Omental fat pad (tissue), 4 donors: ENCODE data around the gene JPH4. TPM values are rescaled to one million over a fixed set of nuclear protein-coding genes. Genes with fewer than 3 reads are reported as not detected.

Source experiments
- ATAC-seq: fragments of 150-250 bp; one replicate; pipeline ENCODE4 v1.9.1; 2016; ENCODE audit warnings: mild to moderate bottlenecking, moderate library complexity; ENCODE audit not compliant: low FRiP score
- DNase-seq: peaks from one replicate; pipeline ENCODE4 v3.0.0-alpha.2; 2019; ENCODE audit warnings: low spot score
- CTCF ChIP-seq, 3 donors: fragments of 450-650 bp; IDR thresholded peaks; one replicate each; pipeline ENCODE4 v1.5.1; 2016 to 2017; ENCODE audit warnings: antibody characterized with exemption in 3 of 3, mild to moderate bottlenecking in 3 of 3, moderate library complexity in 2 of 3
- total RNA-seq, 4 donors: library from RNA; depleted of rRNA; stranded (reverse); fragments of >200 nt; gene quantifications; one replicate each; pipeline ENCODE4 v1.1.0, GENCODE V29; 2016

Gene JPH4
- total RNA-seq, 4 donors from 2014 or later, result 0.56 to 1.2 (median 0.90) TPM

GRCh38 chr14:23579739-23580138, 1.1 kb upstream of the JPH4 start:
- DNase-seq (no peak), ATAC-seq (no peak)
- TF ChIP-seq CTCF (IDR thresholded peaks at IDR 0.05), result no peak

DNA sequence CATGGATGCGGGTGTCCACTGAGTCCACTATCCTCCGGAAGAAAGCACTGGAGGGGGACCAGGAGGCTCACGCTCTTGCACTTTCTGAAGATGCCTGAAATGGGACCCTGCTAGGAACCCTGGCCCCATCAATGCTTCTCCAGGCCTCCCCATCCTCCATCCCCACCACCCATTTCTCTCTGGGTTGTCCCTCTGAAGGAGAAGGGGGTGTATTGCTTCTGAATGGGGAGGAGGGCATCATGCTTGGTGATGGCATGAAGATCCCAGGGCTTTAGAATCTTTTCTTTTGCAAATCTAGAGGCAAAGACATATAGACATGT, 681 bp upstream of the JPH4 start:
- TF ChIP-seq CTCF (IDR thresholded peaks at IDR 0.05), result no peak
- no peak for ATAC-seq
- no peak for DNase-seq

- no peak for ATAC-seq
- no peak for TF ChIP-seq CTCF (IDR thresholded peaks at IDR 0.05)
- DNase-seq, result no peak
Measured at GRCh38 chr14:23577710-23578392, 739 bp downstream of the JPH4 start.

DNA sequence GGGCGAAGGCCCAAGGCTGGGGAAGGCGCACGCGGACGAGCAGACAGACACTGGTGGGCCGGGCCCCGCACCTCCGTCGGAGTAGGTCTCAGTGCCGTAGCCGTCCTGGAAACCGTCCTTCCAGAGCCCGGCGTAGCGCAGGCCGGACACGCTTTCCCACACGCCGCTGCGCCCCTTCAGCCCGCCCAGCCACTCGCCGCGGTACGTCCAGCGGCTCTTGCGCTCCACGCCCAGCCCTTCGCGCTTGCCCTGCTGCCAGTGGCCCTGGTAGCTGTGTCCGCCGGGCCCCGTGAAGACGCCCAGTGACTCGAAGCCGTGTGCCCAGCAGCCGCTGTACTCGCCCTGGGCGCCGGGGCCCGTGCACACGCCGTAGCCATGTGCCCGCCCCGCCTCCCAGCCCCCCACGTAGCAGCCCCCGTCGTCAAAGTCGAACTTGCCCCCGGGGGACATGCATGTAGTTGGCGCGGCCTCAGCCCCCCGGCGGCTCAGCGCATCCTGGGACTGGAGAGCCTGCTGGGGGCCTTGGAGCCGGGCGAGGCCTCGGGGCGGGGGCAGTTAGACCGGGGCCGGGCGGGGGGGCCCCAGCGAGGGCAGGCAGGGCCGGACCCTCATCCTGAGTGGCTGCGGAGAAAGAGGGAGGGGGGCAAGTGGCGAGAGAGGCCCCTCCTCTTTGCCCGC, 1.4 kb downstream of the JPH4 start:
- DNase-seq, result no peak
- TF ChIP-seq CTCF (IDR thresholded peaks at IDR 0.05), result no peak
- no peak for ATAC-seq

- DNase-seq (no peak), ATAC-seq (no peak)
- no peak for TF ChIP-seq CTCF (IDR thresholded peaks at IDR 0.05)
Measured at GRCh38 chr14:23573384-23574015, 5.1 kb downstream of the JPH4 start.

DNA sequence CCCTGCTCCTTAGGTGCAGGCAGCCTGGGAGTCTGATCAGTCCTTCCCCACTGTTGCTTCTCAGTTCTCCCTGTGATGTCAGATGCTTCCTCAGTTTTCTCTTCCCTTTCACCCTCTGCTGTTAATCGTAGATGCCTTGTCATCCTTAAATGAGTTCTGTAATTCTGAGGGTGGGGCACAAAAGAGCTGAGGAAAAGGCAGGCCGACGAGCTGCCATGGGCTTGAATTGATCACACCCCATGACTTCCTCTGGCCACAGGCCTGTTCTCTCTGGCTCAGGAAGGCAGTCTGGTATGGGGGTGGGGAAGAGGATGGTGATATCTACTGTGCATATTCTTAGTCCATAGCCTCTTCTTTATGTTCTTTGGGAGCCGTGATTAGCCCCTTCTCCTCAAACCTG, 5.8 kb downstream of the JPH4 start:
- ATAC-seq, result no peak
- no peak for DNase-seq
- TF ChIP-seq CTCF (IDR thresholded peaks at IDR 0.05), result no peak

DNA sequence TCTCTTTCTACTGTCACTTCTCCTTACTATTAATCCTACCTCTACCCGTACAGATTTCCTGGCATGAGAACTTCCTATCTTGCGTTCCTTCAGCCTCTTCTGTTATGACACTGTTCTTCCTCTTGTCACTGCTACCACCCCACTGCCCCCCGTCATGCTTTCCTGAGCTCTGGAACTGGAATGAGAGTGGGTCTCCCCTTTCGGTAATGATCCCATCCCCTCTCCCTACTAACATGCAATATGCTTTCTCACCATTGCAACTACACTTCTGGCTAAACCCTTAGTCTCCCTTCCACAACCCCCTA, 6.1 kb downstream of the JPH4 start:
- no peak for DNase-seq
- no peak for ATAC-seq
- TF ChIP-seq CTCF (IDR thresholded peaks at IDR 0.05), result no peak
